Activated gamma-delta T cell treated with Interleukin-2 at 50 U/mL for 16 hours (primary cell): ENCODE data around the gene MCCC2.
"Not testable (repeated sequence)": the region's sequence is repeated elsewhere in the genome, so short reads cannot be mapped to it uniquely, and the experiment has no call there.

ENCODE experiments used
- DNase-seq: peaks from one replicate; pipeline ENCODE4 v3.0.0-alpha.2; 2020

The MCCC2 gene

DNA sequence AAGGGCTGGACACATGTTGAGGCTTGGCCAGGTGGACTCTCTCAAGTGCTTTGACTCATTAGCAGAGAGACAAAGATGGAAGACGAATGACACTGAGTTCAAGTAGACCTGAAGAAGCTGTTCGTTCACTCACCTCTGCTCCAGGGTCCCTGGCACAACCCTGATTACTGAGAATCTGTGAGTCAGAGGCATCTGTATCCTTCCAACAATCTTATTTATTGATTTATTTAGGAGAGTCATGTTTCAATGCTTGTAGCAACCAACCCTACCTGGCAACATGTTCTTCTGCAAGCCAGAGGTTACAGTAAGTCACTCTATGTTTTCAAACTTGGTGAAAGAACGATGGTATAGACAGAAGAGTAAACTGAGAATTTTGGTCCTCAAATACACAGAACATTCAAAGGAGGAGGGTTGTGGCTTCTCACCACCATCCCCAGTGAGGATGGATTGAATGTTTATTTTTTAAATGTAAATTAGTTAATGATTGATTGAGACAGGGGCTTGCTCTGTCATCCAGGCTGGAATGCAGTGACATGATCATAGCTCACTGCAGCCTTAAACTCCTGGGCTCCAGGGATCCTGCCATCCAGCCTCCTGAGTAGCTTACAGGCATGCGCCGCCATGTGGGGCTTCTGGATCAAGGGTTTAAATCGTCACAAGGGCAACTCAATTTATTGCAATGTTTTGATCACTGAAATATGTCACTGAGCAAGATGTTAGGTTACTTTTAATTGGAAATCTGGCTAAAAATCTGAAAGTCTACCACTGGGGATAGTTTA lies 76.2 kb downstream of the MCCC2 start:
- DNase-seq = no peak

DNA sequence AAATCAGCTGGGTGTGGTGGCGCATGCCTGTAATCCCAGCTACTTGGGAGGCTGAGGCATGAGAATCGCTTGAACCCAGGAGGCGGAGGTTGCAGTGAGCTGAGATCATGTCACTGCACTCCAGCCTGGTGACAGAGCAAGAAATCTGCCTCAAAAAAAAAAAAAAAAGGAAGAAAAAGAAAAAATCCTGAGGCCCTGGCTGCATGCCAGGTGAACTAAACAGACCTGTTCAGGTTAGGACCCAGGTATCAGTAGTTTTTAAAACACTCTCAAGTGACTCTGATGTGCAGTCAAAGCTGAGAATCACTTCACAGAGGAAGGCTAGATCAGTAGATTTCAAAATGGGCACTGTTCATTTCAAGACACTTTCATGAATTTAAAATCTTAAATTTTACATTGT lies 77.5 kb downstream of the MCCC2 start:
- not testable (repeated sequence) for DNase-seq

DNA sequence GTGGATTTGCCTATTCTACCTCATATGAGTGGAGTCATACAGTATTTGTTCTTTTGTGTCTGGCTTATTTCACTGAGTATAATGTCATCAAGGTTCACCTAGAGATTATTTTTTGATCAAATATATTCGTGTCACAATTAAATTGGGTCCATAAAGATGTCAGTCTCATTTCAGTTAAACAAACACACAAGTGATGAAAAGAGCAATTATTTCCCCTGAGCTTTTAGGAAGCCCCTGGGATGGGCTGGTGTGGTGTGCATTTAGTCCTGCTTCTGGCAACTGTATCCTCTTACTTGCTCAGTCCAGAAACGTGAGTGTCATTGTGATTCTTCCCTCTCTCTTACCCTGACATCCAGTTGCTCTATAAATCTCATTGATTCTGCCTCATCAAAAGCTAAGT lies 79.2 kb downstream of the MCCC2 start:
- no peak for DNase-seq

DNA sequence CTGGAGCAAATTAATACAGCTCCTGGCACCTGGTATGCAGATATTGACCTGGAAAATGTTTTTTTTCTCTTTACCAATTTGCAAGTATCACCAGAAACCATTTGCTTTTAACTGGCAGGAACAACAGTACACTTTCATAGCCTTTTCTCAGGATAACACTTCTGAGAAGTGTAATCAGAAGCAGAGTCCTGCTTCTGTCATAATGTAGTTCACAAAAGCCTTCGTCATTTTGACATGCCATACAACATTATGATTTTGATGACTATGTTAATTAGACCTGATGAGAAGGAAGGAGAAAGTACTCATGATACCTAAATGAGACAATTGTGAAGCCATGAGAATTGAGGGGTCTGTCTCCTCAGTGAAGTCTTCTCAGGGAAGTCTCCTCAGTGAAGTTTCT lies 90.8 kb downstream of the MCCC2 start:
- DNase-seq = no peak

DNA sequence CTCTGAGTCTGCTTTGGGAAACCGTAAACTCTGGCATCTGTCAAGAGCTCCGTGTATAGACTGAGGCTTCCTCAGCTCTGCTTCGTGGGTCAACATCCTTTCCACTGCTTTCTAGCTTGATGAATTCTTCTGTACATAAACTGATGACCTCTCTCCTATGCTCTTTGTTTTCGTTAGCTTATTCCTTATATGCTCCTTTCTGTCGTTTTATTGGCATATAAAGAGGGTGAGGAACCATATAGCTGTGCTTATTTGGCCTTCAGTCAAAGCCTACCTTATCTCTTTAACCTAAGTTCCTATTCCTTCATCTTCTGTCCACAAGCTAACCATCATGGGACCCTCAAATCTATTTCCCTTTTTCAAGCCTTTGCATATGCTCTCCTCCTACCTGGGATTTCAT lies 92.6 kb downstream of the MCCC2 start:
- no peak for DNase-seq

DNA sequence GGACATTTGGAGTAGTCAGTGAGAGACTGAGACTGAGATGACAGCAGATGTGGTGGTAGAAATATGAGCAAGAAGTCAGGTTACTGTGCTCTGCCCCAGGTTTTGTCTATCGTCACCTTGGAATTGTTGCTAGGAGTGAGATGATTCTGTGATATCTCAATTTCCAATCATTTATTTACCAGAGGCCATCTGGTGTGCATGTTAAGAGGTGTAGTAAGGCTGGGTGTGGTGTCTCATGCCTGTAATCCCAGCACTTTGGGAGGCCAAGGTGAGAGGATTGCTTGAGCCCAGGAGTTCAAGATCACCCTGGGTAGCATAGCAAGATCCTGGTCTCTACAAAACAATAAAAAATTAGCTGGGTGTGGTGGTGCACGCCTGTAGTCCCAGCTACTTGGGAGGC lies 93.4 kb downstream of the MCCC2 start:
- DNase-seq = no peak

DNA sequence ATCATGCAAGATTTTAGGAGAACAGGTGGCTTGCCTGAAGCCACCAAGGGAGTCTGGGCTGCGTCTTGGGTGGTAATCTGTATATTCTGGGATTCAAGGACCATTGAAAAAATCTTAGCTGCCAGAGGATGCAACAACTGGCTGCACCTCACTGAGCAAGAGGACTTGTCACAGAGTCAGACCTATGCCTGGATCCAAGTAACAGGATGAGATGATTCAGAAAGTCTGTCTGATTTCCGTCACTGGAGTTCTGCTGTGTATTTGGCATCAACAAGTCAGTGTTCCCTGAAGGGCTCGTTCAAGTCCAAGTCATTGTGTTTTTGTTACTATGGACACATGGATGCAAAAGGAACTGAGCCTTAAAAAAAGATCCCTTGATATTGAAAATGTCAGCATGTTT lies 94.2 kb downstream of the MCCC2 start:
- DNase-seq = no peak

DNA sequence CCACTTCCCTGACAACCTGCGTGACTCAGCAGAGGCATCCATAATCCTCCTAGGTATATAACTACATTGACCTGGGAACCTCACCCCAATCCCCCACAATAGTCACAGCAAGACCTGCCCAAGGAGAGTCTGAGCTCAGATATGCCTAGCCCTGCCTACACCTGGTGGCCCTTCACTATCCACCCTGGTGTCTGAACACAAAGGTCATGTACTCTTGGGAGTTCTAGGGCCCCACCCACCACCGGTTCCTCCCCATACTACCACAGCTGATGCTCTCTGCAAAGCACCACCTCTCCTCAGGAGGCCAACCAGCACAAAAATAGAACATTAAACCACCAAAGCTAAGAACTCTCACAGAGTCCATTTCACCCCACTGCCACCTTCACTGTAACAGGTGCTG lies 97.2 kb downstream of the MCCC2 start:
- DNase-seq = no peak

DNA sequence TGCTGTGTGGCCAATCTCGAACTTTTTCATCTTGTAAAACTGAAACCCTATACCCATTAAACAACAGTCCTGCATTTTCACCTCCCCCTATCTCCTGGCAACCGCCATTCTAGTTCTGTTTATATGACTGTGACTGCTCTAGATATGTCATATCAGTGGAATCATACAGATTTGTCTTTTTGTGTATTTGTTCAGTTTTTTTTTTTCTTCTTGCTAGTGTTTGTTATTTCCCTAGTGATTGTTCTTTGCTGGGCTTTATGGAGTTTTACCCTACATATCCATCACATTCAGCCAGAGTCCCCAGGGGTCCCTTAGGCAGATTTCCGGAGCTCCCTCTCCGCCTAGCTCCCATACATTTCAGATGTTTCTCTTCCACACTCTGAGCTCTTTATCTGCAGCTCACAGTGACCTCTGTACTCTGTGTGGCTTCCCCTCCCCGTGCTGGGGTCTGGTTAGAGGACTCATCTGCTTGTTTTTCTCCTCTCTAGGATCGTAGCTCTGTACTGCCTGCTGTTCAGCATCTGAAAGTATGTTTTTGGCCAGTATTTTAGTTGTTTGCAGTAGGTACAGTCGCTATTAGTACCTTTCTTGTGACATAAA lies 106.8 kb downstream of the MCCC2 start:
- DNase-seq = no peak

DNA sequence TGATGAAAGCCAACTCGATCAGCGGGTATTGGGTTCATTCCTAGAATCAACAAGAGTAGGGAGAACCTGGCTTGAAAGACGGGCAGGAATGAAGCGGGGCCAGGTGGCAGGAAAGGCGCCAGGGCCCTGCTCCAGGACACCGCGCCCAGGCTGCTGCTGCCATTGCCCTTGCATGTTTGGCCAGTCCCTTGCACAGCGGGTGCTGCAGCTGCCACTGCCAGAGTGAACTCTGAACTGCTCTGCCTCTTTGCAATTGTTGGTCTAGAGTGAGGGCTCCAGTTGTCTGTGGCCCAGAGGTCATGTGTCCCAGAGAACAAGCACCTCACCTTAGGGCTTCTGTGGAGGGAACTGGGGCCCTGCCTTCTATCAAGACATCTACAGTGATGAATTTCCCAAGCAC lies 107.9 kb downstream of the MCCC2 start:
- DNase-seq = no peak

DNA sequence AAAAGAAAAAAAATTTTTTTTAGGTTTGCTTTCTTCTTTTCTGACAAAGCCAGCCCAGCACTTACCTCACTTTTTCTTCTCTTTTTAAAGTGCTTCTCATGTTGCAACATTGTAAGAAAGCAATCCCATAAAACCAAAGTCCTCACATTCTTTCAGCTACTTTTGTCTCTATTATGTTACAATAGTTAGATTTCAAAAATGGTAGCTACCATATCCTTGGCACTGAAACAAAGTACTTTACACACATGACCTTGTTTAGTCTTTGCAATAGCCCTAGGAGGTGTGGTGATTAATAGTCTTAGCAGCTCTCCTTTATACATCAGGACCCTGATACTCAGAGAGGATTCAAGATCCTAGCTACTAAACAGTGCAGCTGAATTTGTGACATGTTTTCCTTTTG lies 108.5 kb downstream of the MCCC2 start:
- no peak for DNase-seq

DNA sequence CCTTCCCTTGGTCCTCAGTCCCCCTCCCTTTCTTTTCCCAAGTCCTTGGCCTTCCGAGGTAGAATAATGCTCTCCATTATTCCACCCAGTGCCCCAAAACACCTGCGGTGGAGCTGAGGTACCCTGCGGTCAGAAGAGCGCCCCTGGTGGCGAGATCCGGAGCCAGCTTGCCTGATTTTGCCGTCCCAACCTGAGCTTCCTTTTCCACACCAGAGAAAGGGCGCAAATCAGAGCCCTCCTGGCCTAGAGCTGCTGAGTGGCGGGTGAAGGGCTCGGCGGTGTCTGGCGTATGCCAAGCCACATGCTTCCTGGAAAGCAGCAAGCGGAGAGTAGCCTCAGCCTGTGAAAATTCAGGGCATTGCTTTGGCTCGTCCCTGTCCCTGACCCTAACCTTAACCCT lies 110.8 kb downstream of the MCCC2 start:
- DNase-seq = no peak

DNA sequence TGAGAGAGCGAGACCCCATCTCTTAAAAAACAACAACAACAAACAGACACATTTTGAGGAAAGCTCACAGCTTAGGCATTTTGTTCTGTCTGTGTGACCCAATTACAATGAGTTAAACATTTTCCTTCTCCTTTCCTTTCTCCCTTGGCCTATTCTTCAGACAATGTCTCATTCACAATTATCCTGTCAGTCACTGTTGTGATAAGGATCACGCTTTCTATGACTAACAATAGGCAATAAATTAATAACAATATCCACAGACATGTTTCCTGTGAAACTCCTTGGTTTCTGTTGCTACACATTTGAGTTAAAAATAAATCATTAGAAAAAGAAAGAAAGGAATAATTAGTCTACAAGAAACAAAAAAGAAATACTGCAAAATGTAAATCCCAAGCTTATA lies 112.1 kb downstream of the MCCC2 start:
- no peak for DNase-seq

DNA sequence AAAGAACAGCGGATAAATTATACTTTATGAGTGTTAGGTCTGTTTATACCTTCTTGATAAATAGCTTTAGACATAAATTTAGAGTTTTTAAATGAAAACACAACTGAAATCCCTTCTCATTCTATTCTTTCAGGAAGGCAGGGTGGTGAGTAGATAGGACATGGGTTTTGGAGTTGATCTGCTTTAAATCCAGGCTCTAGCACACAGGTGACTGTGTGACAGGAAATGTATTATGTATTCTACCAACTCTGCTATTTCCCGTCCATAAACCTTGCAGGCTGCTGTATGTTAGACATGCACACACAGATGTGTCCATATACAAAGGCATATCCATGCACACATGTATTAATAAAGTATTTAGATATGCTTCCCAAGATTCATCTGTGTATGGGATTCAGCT lies 112.6 kb downstream of the MCCC2 start:
- DNase-seq = no peak

DNA sequence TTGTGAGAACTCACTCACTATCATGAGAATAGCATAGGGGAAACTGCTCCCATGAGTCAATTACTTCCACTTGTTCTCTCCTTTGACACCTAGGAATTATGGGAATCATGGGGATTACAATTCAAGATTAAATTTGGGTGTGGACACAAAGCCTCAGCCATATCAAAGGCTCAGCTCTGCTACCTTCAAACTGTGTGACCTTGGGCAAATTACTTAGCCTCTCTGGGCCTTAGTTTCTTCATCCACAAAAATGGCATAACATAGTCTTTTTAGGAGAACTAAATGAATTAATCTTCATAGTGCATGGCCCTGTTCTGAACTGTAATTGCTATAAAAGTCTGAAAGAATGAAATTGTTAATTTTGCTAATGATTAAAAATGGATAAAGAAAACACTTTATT lies 113.7 kb downstream of the MCCC2 start:
- DNase-seq = no peak

DNA sequence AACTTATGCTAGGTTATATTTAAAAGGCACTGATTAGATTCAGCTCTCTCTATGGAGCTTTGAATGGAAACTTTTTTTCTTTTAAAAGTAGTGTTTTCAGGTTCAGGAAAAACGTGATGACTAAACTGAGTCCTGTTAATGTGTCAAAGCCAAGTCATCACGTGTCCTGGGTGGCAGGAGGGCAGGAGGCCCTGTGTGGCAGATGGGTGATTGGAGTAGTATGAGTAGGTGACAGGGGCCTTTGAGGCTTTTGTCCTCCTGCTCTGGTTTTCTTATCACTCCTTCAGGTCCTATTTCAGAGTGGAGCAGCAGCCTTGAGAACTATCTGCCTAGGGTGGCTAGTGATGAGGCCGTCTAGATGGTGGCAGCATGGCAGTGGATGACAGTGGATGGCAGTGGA lies 114.3 kb downstream of the MCCC2 start:
- DNase-seq = no peak

DNA sequence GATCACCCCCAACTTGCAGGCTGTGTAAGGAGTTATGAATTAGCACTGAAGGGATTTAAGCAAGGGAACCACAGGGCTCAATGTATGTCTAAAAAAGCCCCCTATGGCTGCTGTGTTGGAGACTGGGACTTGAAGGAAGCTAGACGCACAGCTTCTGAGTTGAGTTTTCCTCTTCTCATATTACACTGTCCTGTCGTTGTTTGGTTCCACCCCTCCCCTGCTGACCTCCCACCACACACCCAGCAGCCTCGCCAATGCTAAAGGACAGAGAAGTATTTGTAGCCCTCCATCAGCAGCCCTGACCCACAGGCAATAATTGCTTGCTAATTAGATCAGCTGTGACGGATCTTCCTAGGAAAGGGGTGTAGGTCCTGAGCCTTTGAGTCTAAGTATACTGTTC lies 116.8 kb downstream of the MCCC2 start:
- DNase-seq = no peak

DNA sequence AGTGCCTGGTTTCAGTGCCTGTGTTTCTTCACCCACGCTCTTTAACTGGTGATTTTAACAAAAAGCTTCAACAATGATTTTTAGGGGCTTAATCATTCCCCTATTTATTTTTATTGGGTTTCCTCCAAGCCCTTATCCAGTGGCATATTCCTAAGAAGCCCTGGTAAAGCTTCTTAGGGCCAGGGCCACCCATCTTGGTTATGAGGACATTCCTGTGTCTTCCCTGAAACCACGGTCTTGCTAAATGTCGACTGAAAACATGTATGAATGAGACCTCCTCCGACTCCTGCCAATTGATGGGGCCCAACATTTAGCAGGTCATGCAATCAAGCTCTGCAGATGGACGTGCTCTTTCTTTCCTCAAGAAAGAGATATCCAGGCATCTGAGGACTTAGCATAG lies 118.3 kb downstream of the MCCC2 start:
- DNase-seq = no peak

DNA sequence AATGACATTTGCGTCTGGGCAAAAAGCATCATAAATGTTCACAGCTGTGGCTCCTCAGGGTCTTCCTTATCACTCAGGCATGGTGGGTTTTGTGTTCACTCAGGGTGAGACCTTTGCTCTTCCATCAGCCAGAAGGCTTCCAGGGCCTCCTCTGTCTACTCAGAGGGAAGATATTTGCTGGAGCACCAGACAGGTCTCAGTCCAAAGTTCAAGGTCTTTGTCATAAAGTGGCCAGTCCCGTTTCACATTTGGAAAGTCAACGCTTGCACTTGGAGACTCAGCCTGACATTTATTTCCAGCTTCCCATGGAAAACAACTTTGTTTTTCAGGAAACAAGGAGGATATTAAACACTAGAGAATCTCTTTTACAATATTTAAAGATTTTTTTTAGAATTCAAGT lies 119.8 kb downstream of the MCCC2 start:
- DNase-seq = no peak
